HUDEP-2 (cell line): ENCODE data around the gene DGKB.

Experiments
- DNase-seq, 76 experiments: peaks; one replicate each; lab custom pipeline; 2025; ENCODE audit not compliant: unreplicated experiment in 76 of 76; lab: John Stamatoyannopoulos, UW

DGKB gene

GRCh38 chr7:14765731-14766130 lies 136.8 kb downstream of the DGKB start:
- DNase-seq: no peak

GRCh38 chr7:14762561-14762960 lies 140.0 kb downstream of the DGKB start:
- no peak for DNase-seq

- no peak for DNase-seq
Measured at GRCh38 chr7:14761510-14762296, 140.8 kb downstream of the DGKB start.

GRCh38 chr7:14760730-14761478 lies 141.6 kb downstream of the DGKB start:
- DNase-seq: no peak

- no peak for DNase-seq
Measured at GRCh38 chr7:14759785-14760184, 142.8 kb downstream of the DGKB start.

GRCh38 chr7:14754631-14755030 lies 147.9 kb downstream of the DGKB start:
- no peak for DNase-seq

GRCh38 chr7:14752301-14752700 lies 150.2 kb downstream of the DGKB start:
- no peak for DNase-seq

GRCh38 chr7:14751461-14751860 lies 151.1 kb downstream of the DGKB start:
- no peak for DNase-seq

GRCh38 chr7:14748461-14748860 lies 154.1 kb downstream of the DGKB start:
- DNase-seq: no peak

GRCh38 chr7:14747701-14748100 lies 154.8 kb downstream of the DGKB start:
- DNase-seq: no peak

GRCh38 chr7:14745076-14745475 lies 157.5 kb downstream of the DGKB start:
- no peak for DNase-seq

GRCh38 chr7:14740606-14741005 lies 161.9 kb downstream of the DGKB start:
- no peak for DNase-seq

- DNase-seq: no peak
Measured at GRCh38 chr7:14739841-14740185, 162.7 kb downstream of the DGKB start.

GRCh38 chr7:14739168-14739840 lies 163.2 kb downstream of the DGKB start:
- DNase-seq: no peak

GRCh38 chr7:14738086-14738485 lies 164.5 kb downstream of the DGKB start:
- DNase-seq: no peak

- DNase-seq: no peak
Measured at GRCh38 chr7:14734839-14735321, 167.7 kb downstream of the DGKB start.

GRCh38 chr7:14720785-14721184 lies 181.8 kb downstream of the DGKB start:
- no peak for DNase-seq

- DNase-seq: no peak
Measured at GRCh38 chr7:14717816-14718215, 184.7 kb downstream of the DGKB start.

- DNase-seq: no peak
Measured at GRCh38 chr7:14717169-14717568, 185.4 kb downstream of the DGKB start.

GRCh38 chr7:14714161-14714728 lies 188.3 kb downstream of the DGKB start:
- no peak for DNase-seq

- DNase-seq: no peak
Measured at GRCh38 chr7:14698239-14698638, 204.3 kb downstream of the DGKB start.
